WTC11 (cell line): Measurements from ENCODE around the gene MTA1. TPM values are rescaled to one million over a fixed set of nuclear protein-coding genes. Genes with fewer than 3 reads are reported as not detected.

ENCODE experiments used
- ATAC-seq: fragments of 200-7000 bp; cut with Tn5 transposase; 2 replicates; pipeline ENCODE4 v1.10.0; 2021; ENCODE audit warnings: mild to moderate bottlenecking, moderate library complexity
- CTCF ChIA-PET: fragments of 300-600 bp; sonication (Branson Sonifier 250); formaldehyde crosslinking; loops from one replicate; lab custom pipeline; 2021; ENCODE audit warnings: antibody characterized with exemption; lab: Charles Lee
- POLR2A ChIA-PET: fragments of 350-600 bp; sonication (Branson Sonifier 250); formaldehyde crosslinking; loops from one replicate; lab custom pipeline; 2021; ENCODE audit warnings: antibody characterized with exemption; lab: Charles Lee
- DNase-seq: peaks from one replicate; pipeline ENCODE4 v3.0.0; 2021; ENCODE audit warnings: low spot score
- H3K27ac Mint-ChIP-seq: 2 replicates; pipeline ENCODE4 v1.8.0; 2021; ENCODE audit warnings: mixed read lengths
- H3K27me3 Mint-ChIP-seq: 2 replicates; pipeline ENCODE4 v1.8.0; 2021; ENCODE audit warnings: low read depth, mild to moderate bottlenecking, moderate library complexity, mixed read lengths
- H3K36me3 Mint-ChIP-seq: 2 replicates; pipeline ENCODE4 v1.8.0; 2021; ENCODE audit warnings: mixed read lengths
- H3K4me1 Mint-ChIP-seq: 2 replicates; pipeline ENCODE4 v1.8.0; 2022; ENCODE audit warnings: mixed read lengths
- H3K4me3 Mint-ChIP-seq: 2 replicates; pipeline ENCODE4 v1.8.0; 2021; ENCODE audit warnings: mild to moderate bottlenecking, moderate library complexity, mixed read lengths
- H3K9me3 Mint-ChIP-seq: 2 replicates; pipeline ENCODE4 v1.8.0; 2021; ENCODE audit warnings: mixed read lengths
- AR ChIP-seq: fragments of 250-450 bp; sonication (Bioruptor Pico); IDR thresholded peaks from 2 replicates; pipeline ENCODE4 v1.9.0; 2021; ENCODE audit warnings: mild to moderate bottlenecking
- ATF6 ChIP-seq: sonication (generic); formaldehyde crosslinking; IDR thresholded peaks from 2 replicates; pipeline ENCODE4 v1.8.1; 2023; ENCODE audit warnings: mild to moderate bottlenecking, missing genetic modification reagents
- CREB1 ChIP-seq: sonication (generic); formaldehyde crosslinking; IDR thresholded peaks from 2 replicates; pipeline ENCODE4 v1.8.0; 2023; ENCODE audit warnings: mild to moderate bottlenecking, missing genetic modification reagents
- E2F4 ChIP-seq: sonication (generic); formaldehyde crosslinking; IDR thresholded peaks from 2 replicates; pipeline ENCODE4 v1.8.1; 2022; ENCODE audit warnings: low read depth, mild to moderate bottlenecking, moderate library complexity, missing genetic modification reagents, borderline replicate concordance
- EMX1 ChIP-seq: fragments of 250-450 bp; sonication (Bioruptor Pico); IDR thresholded peaks from 2 replicates; pipeline ENCODE4 v1.8.0; 2021; ENCODE audit warnings: mild to moderate bottlenecking
- FOXK1 ChIP-seq: sonication (generic); formaldehyde crosslinking; IDR thresholded peaks from 2 replicates; pipeline ENCODE4 v1.8.0; 2022; ENCODE audit warnings: mild to moderate bottlenecking, moderate library complexity, missing genetic modification reagents
- GABPB1 ChIP-seq: sonication (generic); formaldehyde crosslinking; IDR thresholded peaks from 2 replicates; pipeline ENCODE4 v1.8.1; 2023; ENCODE audit warnings: mild to moderate bottlenecking, missing genetic modification reagents
- GRHL2 ChIP-seq: fragments of 250-450 bp; sonication (Bioruptor Pico); IDR thresholded peaks from 2 replicates; pipeline ENCODE4 v1.8.0; 2022; ENCODE audit warnings: mild to moderate bottlenecking, moderate library complexity; ENCODE audit not compliant: insufficient replicate concordance, severe bottlenecking
- GTF2I ChIP-seq: fragments of 250-450 bp; sonication (Bioruptor Pico); conservative IDR thresholded peaks from 2 replicates; pipeline ENCODE4 v1.4.0; 2021; ENCODE audit warnings: mild to moderate bottlenecking
- HMGA2 ChIP-seq: fragments of 250-450 bp; sonication (Bioruptor Pico); IDR thresholded peaks from 2 replicates; pipeline ENCODE4 v1.4.0; 2021; ENCODE audit warnings: mild to moderate bottlenecking, moderate library complexity
- NFATC4 ChIP-seq: fragments of 250-450 bp; sonication (Bioruptor Pico); IDR thresholded peaks from 2 replicates; pipeline ENCODE4 v1.9.0; 2021; ENCODE audit warnings: mild to moderate bottlenecking
- NR2C2 ChIP-seq: sonication (generic); formaldehyde crosslinking; IDR thresholded peaks from 2 replicates; pipeline ENCODE4 v1.8.0; 2022; ENCODE audit warnings: mild to moderate bottlenecking, missing genetic modification reagents
- OVOL2 ChIP-seq: fragments of 250-450 bp; sonication (Bioruptor Pico); IDR thresholded peaks from 2 replicates; pipeline ENCODE4 v1.9.0; 2021; ENCODE audit warnings: mild to moderate bottlenecking, borderline replicate concordance
- PRDM15 ChIP-seq: sonication (generic); formaldehyde crosslinking; IDR thresholded peaks from 2 replicates; pipeline ENCODE4 v1.8.0; 2022; ENCODE audit warnings: missing genetic modification reagents
- RELA ChIP-seq: sonication (generic); formaldehyde crosslinking; IDR thresholded peaks from 2 replicates; pipeline ENCODE4 v1.8.1; 2022; ENCODE audit warnings: missing genetic modification reagents, mild to moderate bottlenecking, borderline replicate concordance
- SMAD3 ChIP-seq: sonication (generic); formaldehyde crosslinking; IDR thresholded peaks from 2 replicates; pipeline ENCODE4 v1.8.0; 2022; ENCODE audit warnings: missing genetic modification reagents, mild to moderate bottlenecking, borderline replicate concordance
- STAT6 ChIP-seq: sonication (generic); formaldehyde crosslinking; conservative IDR thresholded peaks from 2 replicates; pipeline ENCODE4 v1.8.1; 2023; ENCODE audit warnings: mild to moderate bottlenecking, low read depth, missing genetic modification reagents, moderate library complexity
- TCF7 ChIP-seq: sonication (generic); formaldehyde crosslinking; IDR thresholded peaks from 2 replicates; pipeline ENCODE4 v1.8.0; 2022; ENCODE audit warnings: mild to moderate bottlenecking, low read depth, missing genetic modification reagents, moderate library complexity
- ZNF281 ChIP-seq: sonication (generic); formaldehyde crosslinking; IDR thresholded peaks from 2 replicates; pipeline ENCODE4 v1.8.0; 2023; ENCODE audit warnings: mild to moderate bottlenecking, missing genetic modification reagents
- total RNA-seq: library from RNA; stranded (reverse); gene quantifications from 3 replicates; pipeline ENCODE4 v1.2.3, GENCODE V29; 2021

Gene MTA1
- total RNA-seq, 1 experiment from 2014 or later, result 279 TPM

GRCh38 chr14:105502446-105503295 is 83.0 kb downstream of the MTA1 start:
- CTCF ChIA-PET, result interaction anchor here (0.6 kb wide), 1 partner anchor 132 kb away, joined by 4 read pairs; no protein-coding TSS in a partner anchor
- Mint-ChIP-seq H3K27ac (no peak overlapping the region), H3K27me3 (peaks cover 2% of the 10 kb centered on the region), H3K4me1 (no peaks in the 10 kb centered on the region), H3K4me3 (no peak overlapping the region), H3K9me3 (no peaks in the 10 kb centered on the region), H3K36me3 (no peaks in the 10 kb centered on the region)
- no peak for DNase-seq
- POLR2A ChIA-PET, result no interaction called here
- ATAC-seq, result no peak
- TF ChIP-seq HMGA2 (CRISPR knock-in tag) (no peak), EMX1 (CRISPR knock-in tag) (no peak), ATF6 (no peak), GABPB1 (CRISPR knock-in tag) (no peak), ZNF281 (CRISPR knock-in tag) (no peak), GTF2I (CRISPR knock-in tag) (no peak), FOXK1 (CRISPR knock-in tag) (no peak), RELA (no peak), E2F4 (no peak), TCF7 (no peak), CREB1 (CRISPR knock-in tag) (no peak), GRHL2 (CRISPR knock-in tag) (no peak), SMAD3 (CRISPR knock-in tag) (no peak), STAT6 (CRISPR knock-in tag) (no peak), NFATC4 (CRISPR knock-in tag) (no peak), OVOL2 (CRISPR knock-in tag) (no peak)

GRCh38 chr14:105503296-105503640 is 83.6 kb downstream of the MTA1 start:
- ATAC-seq (no peak), DNase-seq (no peak)
- POLR2A ChIA-PET, result no interaction called here
- no peaks in the 10 kb centered on the region for H3K36me3 Mint-ChIP-seq
- H3K27me3 Mint-ChIP-seq, result peaks cover 4% of the 10 kb centered on the region
- CTCF ChIA-PET, result no interaction called here
- no peaks in the 10 kb centered on the region for H3K9me3 Mint-ChIP-seq
- H3K4me3 Mint-ChIP-seq, result no peak overlapping the region
- no peak overlapping the region for H3K27ac Mint-ChIP-seq
- no peaks in the 10 kb centered on the region for H3K4me1 Mint-ChIP-seq
- TF ChIP-seq AR (CRISPR knock-in tag), result no peak
- no peak for TF ChIP-seq PRDM15 (CRISPR knock-in tag)
- no peak for TF ChIP-seq NR2C2 (CRISPR knock-in tag)
